Mesodermal cell (in vitro differentiated cells): ENCODE measurements around the gene SHROOM1. TPM values are rescaled to one million over a fixed set of nuclear protein-coding genes. Genes with fewer than 3 reads are reported as not detected.

Experiments
- H3K27ac ChIP-seq: 2 replicates; pipeline ENCODE4 v1.7.0; 2013; ENCODE audit warnings: mild to moderate bottlenecking, low read depth, low read length, moderate library complexity; ENCODE audit not compliant: severe bottlenecking
- H3K36me3 ChIP-seq: 2 replicates; pipeline ENCODE4 v1.7.1; 2013; ENCODE audit warnings: mild to moderate bottlenecking, low read length, moderate library complexity; ENCODE audit not compliant: control insufficient read depth, insufficient read depth
- H3K4me1 ChIP-seq: one replicate; pipeline ENCODE4 v1.7.1; 2013; ENCODE audit warnings: mild to moderate bottlenecking, low read length; ENCODE audit not compliant: insufficient read depth, control insufficient read depth, poor library complexity, severe bottlenecking
- H3K4me3 ChIP-seq: 2 replicates; pipeline ENCODE4 v1.7.0; 2013; ENCODE audit warnings: low read length, control low read depth, mild to moderate bottlenecking; ENCODE audit not compliant: insufficient read depth, poor library complexity, severe bottlenecking; ENCODE audit errors: extremely low read depth
- H3K9me3 ChIP-seq: 2 replicates; pipeline ENCODE4 v1.7.1; 2013; ENCODE audit warnings: mild to moderate bottlenecking, low read length, moderate library complexity; ENCODE audit not compliant: control insufficient read depth
- WGBS, 2 experiments: methylation state at CpG; one replicate each; pipeline ENCODE4 v1.1.5; 2013; ENCODE audit warnings: missing lambda C conversion rate in 2 of 2; ENCODE audit not compliant: insufficient coverage in 2 of 2; 5-methylcytosine and 5-hydroxymethylcytosine counted together
- polyA plus RNA-seq, 2 experiments: library from polyadenylated mRNA; stranded (reverse); fragments of 50-300 nt; gene quantifications; one replicate each; pipeline ENCODE4 v1.2.3, GENCODE V29; 2013

Gene SHROOM1, protein sequence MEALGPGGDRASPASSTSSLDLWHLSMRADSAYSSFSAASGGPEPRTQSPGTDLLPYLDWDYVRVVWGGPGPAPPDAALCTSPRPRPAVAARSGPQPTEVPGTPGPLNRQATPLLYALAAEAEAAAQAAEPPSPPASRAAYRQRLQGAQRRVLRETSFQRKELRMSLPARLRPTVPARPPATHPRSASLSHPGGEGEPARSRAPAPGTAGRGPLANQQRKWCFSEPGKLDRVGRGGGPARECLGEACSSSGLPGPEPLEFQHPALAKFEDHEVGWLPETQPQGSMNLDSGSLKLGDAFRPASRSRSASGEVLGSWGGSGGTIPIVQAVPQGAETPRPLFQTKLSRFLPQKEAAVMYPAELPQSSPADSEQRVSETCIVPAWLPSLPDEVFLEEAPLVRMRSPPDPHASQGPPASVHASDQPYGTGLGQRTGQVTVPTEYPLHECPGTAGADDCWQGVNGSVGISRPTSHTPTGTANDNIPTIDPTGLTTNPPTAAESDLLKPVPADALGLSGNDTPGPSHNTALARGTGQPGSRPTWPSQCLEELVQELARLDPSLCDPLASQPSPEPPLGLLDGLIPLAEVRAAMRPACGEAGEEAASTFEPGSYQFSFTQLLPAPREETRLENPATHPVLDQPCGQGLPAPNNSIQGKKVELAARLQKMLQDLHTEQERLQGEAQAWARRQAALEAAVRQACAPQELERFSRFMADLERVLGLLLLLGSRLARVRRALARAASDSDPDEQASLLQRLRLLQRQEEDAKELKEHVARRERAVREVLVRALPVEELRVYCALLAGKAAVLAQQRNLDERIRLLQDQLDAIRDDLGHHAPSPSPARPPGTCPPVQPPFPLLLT
- polyA plus RNA-seq (2013, experiment 1 of 2), result 6.3 TPM
- 4.4 TPM for polyA plus RNA-seq (2013, experiment 2 of 2)

DNA sequence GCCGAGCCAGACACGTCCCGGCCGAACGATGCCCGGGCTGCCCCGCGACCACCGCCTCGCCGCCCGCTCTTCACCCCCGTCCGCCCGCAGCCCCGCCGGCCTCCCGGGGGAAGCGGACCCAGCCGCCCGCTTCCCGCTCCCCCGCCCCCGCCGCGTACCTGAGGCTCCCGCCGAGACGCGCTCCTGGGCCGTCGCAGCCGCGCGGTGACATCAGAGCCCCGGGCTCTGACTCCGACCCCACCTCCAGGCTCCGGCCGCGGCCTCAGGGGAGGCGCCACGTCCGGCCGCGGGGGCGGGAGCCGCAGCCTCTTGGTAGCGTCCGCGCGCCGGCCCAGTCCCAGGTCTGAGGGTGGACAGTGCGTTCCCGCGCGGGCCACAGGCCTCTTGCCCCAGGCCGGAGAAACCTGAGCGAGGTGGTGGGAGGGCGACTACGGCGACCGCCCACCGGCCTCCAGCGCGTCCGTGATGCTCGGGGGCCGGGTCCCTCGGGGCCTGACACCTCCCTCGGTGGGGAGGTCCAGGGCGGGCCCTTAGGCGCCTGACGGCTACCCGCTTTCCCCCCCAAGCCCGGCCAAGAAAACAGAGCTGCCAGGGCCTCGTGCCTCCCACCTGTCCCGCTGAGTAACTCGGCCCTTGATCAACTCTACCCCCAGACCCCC lies at the start of gene SHROOM1:
SHROOM1 (minus strand) TSS at position 212 of the 659 bp plus-strand sequence. CDS start 4,507 bp downstream, outside the sequence.
- 6 to 8% methylated on average over 59 to 76 of the region's 78 CpGs for WGBS, 2 experiments
- Histone ChIP-seq H3K27ac (no peak within 1 kb of the TSS), H3K4me1 (peaks cover 6% of the 10 kb centered on the region)

DNA sequence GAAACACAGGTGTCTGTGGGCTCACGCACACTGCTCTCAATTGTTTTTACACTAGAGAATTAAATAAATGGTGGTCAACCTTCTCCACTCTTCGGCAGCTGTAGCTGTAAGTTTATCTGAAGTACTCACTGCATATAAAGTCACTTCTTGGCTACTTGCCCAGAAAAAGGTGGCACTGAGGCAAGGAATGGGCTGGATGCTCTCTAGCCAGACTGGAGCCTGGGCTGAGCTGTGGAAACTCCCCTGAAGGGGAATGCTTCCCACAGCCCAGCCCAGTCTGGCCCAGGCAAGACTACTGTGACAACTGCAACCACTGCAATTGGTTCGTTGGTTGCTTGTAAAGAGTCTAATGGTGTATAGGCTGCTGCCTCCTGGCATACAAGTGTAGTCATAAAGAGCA lies 47.5 kb upstream of the SHROOM1 start:
- peaks cover 86% of the 10 kb centered on the region for H3K36me3 ChIP-seq
- no peaks in the 10 kb centered on the region for H3K4me1 ChIP-seq
- no peaks in the 10 kb centered on the region for H3K9me3 ChIP-seq
- H3K27ac ChIP-seq, result no peak overlapping the region
- 100% methylated on average over 1 of the region's 3 CpGs; no CpG with 5 or more reads in 1 of the 2 experiments for WGBS, 2 experiments
- no peak overlapping the region for H3K4me3 ChIP-seq

More for the DNA sequence above, at the start of gene SHROOM1:
- H3K4me3 ChIP-seq, result peak within 1 kb of the TSS; percentile 53
- no peaks in the 10 kb centered on the region for H3K9me3 ChIP-seq
- H3K36me3 ChIP-seq, result no peaks in the 10 kb centered on the region

- WGBS, 2 experiments, result 88% methylated on average over 2 of the region's 2 CpGs; no CpG with 5 or more reads in 1 of the 2 experiments
- no peak overlapping the region for H3K27ac ChIP-seq
These were observed 47.0 kb upstream of the SHROOM1 start for GRCh38 chr5:132877466-132877865.

DNA sequence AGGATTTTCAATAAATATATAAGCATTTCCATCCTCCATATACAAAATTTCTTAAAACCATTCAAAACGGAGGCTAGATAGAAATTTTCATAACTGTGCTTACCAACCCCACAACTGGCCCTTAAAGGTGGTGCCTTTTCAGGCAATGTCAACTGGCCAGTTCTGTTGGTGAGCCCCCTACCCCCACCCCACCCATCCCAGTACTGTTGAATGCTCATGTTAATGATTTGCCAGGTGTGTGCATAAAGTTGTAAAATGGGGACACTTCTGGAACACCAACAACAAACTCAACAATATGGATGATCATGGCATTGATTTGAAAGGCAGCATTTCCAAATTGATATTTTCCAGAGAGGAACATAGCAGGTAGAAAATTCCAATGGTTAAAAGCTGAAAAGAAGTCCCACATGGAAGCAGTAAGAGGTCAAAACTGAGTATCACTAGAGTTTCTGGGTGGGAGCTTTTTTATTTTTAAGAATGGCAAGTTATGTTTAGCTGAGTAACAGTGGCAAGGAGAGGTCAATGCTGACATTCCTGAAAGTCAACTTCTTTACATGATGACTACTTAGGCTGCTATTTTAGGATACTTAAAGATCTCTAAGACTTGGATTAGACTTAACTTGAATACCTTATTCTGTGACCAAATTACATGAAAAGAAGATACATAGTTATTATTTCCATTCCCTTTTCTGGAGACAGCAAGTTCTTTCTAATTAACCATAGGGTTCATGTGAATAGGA lies 45.7 kb upstream of the SHROOM1 start:
- no peak overlapping the region for H3K4me3 ChIP-seq

More at GRCh38 chr5:132877466-132877865, 47.0 kb upstream of the SHROOM1 start:
- Histone ChIP-seq H3K36me3 (peaks cover 86% of the 10 kb centered on the region), H3K4me3 (no peak overlapping the region), H3K4me1 (no peaks in the 10 kb centered on the region), H3K9me3 (no peaks in the 10 kb centered on the region)

GRCh38 chr5:132873930-132874271 lies 43.5 kb upstream of the SHROOM1 start:
- Histone ChIP-seq H3K36me3 (peaks cover 90% of the 10 kb centered on the region), H3K9me3 (no peaks in the 10 kb centered on the region), H3K4me3 (no peak overlapping the region), H3K27ac (no peak overlapping the region), H3K4me1 (no peaks in the 10 kb centered on the region)
- 96 to 100% methylated on average over 3 of the region's 3 CpGs for WGBS, 2 experiments

More for the DNA sequence above, 45.7 kb upstream of the SHROOM1 start:
- H3K36me3 ChIP-seq, result peaks cover 86% of the 10 kb centered on the region
- H3K9me3 ChIP-seq, result no peaks in the 10 kb centered on the region
- 86 to 100% methylated on average over 1 of the region's 1 CpG for WGBS, 2 experiments
- H3K27ac ChIP-seq, result no peak overlapping the region
- H3K4me1 ChIP-seq, result no peaks in the 10 kb centered on the region

- Histone ChIP-seq H3K4me1 (no peaks in the 10 kb centered on the region), H3K27ac (peak within 1 kb of the TSS; percentile 23), H3K4me3 (no peak within 1 kb of the TSS), H3K36me3 (peaks cover 90% of the 10 kb centered on the region), H3K9me3 (no peaks in the 10 kb centered on the region)
- 96 to 100% methylated on average over 2 to 4 of the region's 6 CpGs for WGBS, 2 experiments
These were observed 42.9 kb upstream of the SHROOM1 start, which contains the start of gene LEAP2 for GRCh38 chr5:132873119-132873929. TSS of gene LEAP2 (plus strand) at chr5:132873668. CDS start at chr5:132873695, 27 bp downstream.

DNA sequence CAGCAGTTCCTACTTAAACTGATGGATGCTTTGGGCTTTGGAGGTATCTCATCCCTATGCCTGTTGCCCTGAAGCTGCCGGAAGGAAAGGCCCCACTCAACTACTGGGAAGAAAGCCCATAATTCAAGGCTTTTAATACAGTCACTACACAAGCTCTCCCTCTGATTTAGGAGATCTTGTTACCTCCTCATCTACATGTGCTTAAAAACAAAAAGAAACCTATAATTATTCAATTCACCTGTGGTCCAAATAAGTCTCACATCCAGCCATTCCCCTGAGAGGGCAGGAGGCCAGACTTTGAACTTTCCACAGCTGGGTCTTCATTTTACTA lies 42.3 kb upstream of the SHROOM1 start:
- 80% methylated on average over 1 of the region's 1 CpG; no CpG with 5 or more reads in 1 of the 2 experiments for WGBS, 2 experiments
- peak overlapping the region; percentile 8 for H3K27ac ChIP-seq
- H3K4me1 ChIP-seq, result no peaks in the 10 kb centered on the region
- H3K36me3 ChIP-seq, result peaks cover 90% of the 10 kb centered on the region
- H3K9me3 ChIP-seq, result no peaks in the 10 kb centered on the region
- no peak overlapping the region for H3K4me3 ChIP-seq

DNA sequence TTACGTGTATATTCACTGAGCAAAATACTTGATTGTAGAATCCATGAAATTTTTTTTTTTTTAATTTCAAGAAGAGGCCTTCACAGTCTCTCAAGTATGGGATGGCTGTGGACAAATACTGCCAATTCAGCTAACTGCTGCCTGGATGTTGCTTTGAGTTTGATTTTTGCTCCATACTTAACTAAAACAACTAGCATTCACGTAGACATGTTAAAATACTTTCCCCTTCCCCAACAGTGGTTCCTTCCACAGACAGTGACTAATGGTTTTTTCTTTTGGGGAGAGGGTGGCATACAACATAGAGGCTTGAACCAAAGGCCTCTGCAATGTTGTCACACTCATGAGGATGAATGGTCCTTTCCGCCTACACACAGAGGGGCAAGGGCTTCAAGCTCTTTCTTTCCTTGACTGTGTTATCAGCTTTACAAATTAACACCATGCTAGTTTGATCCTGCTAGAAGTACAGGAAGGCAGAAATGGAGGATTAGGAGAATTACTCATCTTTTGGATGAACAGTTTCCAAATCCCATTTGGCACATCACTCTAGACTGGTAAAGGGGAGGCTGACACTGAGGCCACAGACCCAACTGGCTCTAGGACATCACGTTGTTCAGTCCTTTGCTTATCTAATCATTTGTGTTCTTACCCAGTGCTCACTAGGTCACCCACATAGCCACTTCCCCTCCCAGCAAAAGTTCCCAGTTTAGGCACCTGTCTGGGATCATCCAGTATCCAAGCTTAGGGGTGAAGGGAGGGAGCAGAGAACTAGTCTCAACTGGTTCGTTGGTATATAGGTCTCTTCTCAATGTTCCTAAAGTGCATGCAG lies 41.2 kb upstream of the SHROOM1 start:
- peaks cover 85% of the 10 kb centered on the region for H3K36me3 ChIP-seq

DNA sequence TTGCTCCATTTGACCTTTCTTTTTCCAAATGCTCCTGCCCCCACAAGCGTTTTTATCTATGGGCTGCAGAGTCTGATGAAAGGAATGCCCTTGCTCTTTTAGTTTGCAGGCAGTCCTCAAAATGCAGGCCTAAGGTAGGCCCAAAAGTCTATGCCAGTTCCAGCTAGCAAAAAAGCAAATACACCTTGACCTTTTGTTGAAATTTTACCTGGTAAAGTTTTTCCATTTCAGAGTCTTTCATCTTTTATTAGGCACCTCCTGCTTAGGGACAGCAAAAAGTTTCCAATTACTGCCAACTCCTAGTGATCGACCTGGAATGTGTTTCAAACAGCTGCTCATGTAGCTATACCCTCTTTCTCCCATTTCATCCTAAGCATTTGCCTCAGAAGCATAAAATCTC lies 40.4 kb upstream of the SHROOM1 start:
- H3K4me1 ChIP-seq, result no peaks in the 10 kb centered on the region
- no peak overlapping the region for H3K4me3 ChIP-seq
- 88 to 100% methylated on average over 1 of the region's 2 CpGs for WGBS, 2 experiments
- peaks cover 80% of the 10 kb centered on the region for H3K36me3 ChIP-seq
- H3K9me3 ChIP-seq, result no peaks in the 10 kb centered on the region
- peak overlapping the region; percentile 10 for H3K27ac ChIP-seq

More for the DNA sequence above, 41.2 kb upstream of the SHROOM1 start:
- peak overlapping the region; percentile 57 for H3K27ac ChIP-seq
- H3K4me1 ChIP-seq, result no peaks in the 10 kb centered on the region
- 100% methylated on average over 2 of the region's 5 CpGs for WGBS, 2 experiments
- H3K4me3 ChIP-seq, result no peak overlapping the region
- H3K9me3 ChIP-seq, result no peaks in the 10 kb centered on the region
